ENCODE measurements around the gene CNTNAP3.
"Not testable (repeated sequence)": the region's sequence is repeated elsewhere in the genome, so short reads cannot be mapped to it uniquely, and the experiment has no call there.

The CNTNAP3 gene

GRCh38 chr9:39067683-39068082, 220.3 kb downstream of the CNTNAP3 start:
- not testable (repeated sequence) for DNase-seq (ENCODE audit: low read depth)

- not testable (repeated sequence) for DNase-seq (ENCODE audit: low read depth)
These were observed 225.0 kb downstream of the CNTNAP3 start for GRCh38 chr9:39062966-39063365.

- not testable (repeated sequence) for DNase-seq (ENCODE audit: low read depth)
These were observed 233.5 kb downstream of the CNTNAP3 start for GRCh38 chr9:39054453-39054852.

- DNase-seq (ENCODE audit: low read depth) = not testable (repeated sequence)
These were observed 241.1 kb downstream of the CNTNAP3 start for GRCh38 chr9:39046833-39047232.

GRCh38 chr9:39042352-39042803, 245.6 kb downstream of the CNTNAP3 start:
- DNase-seq (ENCODE audit: low read depth) = not testable (repeated sequence)

- not testable (repeated sequence) for DNase-seq (ENCODE audit: low read depth)
These were observed 246.2 kb downstream of the CNTNAP3 start for GRCh38 chr9:39041774-39042173.

GRCh38 chr9:39039148-39039547, 248.8 kb downstream of the CNTNAP3 start:
- DNase-seq (ENCODE audit: low read depth) = not testable (repeated sequence)

- not testable (repeated sequence) for DNase-seq (ENCODE audit: low read depth)
These were observed 249.7 kb downstream of the CNTNAP3 start for GRCh38 chr9:39038221-39038620.

GRCh38 chr9:39033849-39034248, 254.1 kb downstream of the CNTNAP3 start:
- DNase-seq (ENCODE audit: low read depth) = not testable (repeated sequence)

GRCh38 chr9:39030204-39031019, 257.6 kb downstream of the CNTNAP3 start:
- not testable (repeated sequence) for DNase-seq (ENCODE audit: low read depth)

- DNase-seq (ENCODE audit: low read depth) = not testable (repeated sequence)
These were observed 259.1 kb downstream of the CNTNAP3 start for GRCh38 chr9:39028855-39029254.

GRCh38 chr9:39028168-39028567, 259.8 kb downstream of the CNTNAP3 start:
- not testable (repeated sequence) for DNase-seq (ENCODE audit: low read depth)

- DNase-seq (ENCODE audit: low read depth) = not testable (repeated sequence)
These were observed 261.9 kb downstream of the CNTNAP3 start for GRCh38 chr9:39025911-39026588.
